ENCODE results near the gene KLK14.
A peak's percentile ranks its signal among the peaks of the same experiment; 100 is the strongest.

Gene KLK14

GRCh38 chr19:51084505-51084904, 1.8 kb upstream of the KLK14 start:
- DNase-seq = no peak

DNA sequence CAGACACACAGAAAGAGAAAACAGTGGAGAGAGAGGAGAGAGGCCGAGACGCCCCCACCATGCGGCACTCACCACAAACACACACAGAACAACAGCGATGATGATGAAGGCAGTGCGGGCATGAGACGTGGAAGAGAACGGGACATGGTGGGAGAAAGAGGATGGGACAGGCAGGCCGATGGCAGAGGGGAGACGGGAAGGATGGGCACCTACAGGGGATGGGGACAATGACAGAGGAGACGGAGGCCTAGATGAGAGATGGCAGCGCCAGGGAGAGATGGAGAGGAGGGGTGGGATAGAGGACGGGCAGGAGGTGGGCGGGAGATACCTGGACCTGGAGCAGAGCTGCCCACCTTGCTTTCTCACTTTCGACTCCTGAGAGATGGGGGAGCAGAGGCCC, 1.1 kb upstream of the KLK14 start:
- no peak for DNase-seq

DNA sequence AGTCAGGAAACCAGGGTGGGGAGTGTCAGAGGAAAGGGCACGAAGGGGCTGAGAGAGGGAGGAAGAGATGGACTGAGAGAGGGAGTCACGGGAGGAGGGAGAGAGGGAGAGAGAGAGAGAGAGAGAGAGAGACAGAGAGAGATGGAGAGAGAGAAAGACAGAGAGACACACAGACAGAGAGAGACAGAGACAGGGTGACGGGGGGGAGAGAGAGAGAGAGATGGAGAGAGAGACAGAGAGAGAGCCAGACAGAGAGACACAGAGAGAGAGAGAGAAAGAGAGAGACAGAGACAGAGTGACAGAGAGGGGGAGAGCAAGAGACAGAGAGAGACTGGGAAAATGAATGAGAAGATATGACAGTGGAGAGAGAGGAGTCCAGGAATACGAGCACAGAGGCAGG, 494 bp upstream of the KLK14 start:
- no peak for DNase-seq

DNA sequence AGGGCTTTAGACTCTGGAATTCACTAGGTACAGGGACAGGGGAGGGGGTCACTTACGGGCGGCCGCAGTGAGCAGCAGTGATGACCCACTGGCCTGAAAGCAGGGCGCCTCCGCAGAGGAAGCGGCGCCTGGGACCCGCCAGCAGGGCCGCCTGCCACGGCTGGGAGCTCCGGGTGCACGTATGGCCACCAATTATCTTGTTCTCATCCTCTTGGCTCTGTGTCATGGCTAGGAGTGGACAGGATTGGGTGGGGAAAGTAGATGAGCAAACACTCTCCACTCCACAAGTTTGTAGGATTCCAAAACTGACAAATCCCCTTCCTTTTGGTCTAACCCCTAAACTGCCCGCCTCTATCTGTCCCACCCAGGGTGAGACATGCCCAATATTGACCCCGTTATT, 1.2 kb downstream of the KLK14 start:
- DNase-seq = no peak

GRCh38 chr19:51079481-51080110, 3.1 kb downstream of the KLK14 start:
- peak; percentile 13 for DNase-seq

GRCh38 chr19:51078731-51079130, 4.0 kb downstream of the KLK14 start:
- DNase-seq = no peak

DNA sequence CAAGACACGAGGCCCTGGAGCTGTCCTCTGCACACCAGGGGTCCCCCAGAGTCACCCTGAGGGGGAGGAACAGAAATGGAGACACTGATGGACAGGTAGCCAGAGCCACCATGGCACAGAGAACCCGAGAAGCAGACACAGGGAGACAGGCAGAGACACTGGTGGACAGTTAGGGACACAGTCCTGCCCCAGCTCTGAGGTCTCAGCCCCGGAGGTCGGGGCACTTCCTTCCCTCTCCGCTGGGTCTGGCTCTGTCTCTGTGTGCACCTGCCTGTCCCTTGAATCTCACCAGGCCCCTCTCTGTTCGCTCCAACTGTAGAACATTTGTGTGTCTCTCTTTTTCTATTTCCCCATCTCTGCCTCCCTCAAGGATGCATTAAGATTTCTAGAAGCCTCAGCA, 4.6 kb downstream of the KLK14 start:
- no peak for DNase-seq

DNA sequence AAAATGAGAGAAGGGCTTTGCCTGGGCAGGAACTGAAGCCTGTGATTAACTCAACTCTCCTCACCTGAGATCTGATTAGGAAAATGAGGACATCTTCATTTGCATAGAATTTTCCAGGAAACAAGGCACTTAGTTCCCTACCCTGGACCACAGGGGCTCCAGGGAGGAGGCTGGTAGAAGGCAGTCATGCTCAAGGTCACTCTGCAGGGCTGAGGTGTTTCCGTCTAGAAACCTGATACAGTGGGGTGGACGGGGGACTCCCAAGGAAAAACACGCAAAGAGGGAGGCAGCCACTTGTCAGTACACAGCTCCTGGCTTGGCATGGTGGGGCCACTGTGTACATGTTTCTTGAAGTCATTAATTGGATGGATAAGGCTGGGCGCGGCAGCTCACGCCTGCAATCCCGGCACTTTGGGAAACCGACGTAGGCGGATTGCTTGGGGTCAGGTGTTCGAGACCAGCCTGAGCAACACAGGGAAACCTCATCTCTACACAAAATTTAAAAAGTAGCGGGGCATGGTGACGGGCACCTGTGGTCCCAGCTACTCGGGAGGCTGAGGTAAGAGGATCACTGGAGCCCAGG, 6.0 kb downstream of the KLK14 start:
- DNase-seq = no peak

DNA sequence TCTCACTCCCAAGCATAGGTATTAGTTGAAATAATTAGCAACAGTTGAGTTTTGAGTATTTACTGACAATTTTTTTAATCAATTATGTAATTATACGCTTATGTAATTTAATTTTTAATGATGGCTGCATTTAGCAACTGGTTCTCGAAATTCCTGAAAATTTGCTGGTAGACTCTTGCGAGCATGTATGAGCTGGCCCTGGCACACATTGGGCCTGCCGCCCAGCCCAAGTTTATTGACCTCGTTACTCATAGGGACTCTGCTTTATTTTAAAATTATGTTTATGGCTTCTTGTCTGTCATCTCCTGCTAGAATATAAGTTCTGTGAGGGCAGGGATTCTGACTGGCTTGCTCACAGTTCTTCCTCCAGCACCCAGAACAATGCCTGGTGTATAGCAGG, 6.7 kb downstream of the KLK14 start:
- no peak for DNase-seq

DNA sequence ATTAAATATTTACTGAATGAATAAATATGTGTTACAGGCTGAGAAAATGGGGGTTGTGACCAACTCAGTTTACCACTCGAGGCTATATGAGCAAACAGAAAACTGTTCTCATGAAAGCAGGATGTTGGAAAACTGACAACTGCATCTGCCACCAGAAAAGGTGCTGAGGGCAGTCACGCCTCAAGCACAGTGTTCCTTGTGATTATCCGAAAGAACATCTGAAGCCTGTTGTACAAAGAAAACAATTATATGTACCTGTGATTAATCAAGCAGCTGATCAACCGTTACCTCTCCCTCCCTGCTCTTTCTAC, 11.6 kb downstream of the KLK14 start:
- no peak for DNase-seq

DNA sequence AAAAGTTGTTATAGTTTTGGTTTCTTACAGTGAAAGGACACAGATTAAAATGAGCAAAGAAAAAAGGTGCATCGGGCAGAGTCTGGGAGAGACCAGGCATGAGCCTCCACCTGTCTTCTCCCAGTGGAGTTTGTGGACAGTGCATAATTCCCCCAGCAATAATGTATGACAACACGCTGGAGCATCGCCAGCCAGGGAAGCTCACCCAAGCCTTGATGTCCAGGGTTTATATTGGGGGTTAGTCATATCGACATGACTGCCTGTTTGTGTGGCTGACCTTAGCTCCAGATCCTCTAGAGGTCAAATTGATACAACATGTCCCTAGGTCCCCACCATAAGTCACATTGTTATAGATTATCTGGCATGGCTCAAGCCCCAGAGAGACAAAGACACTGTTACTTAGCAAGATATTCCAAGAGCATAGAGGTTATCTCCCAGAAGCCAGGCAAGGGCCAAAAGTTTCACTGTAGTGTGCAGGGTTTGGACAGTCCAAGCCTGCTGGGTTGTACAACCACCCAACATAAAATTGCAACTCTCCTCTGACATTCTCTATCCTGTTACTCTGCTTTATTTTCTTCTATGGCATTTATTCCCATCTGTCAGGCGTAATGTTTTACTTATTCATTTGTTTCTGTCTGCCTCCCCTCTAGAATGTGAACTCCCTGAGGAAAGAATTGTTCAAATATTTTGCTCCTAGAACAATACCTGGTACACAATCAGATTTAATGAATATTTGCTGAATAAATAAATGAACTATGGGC, 12.2 kb downstream of the KLK14 start:
- no peak for DNase-seq

DNA sequence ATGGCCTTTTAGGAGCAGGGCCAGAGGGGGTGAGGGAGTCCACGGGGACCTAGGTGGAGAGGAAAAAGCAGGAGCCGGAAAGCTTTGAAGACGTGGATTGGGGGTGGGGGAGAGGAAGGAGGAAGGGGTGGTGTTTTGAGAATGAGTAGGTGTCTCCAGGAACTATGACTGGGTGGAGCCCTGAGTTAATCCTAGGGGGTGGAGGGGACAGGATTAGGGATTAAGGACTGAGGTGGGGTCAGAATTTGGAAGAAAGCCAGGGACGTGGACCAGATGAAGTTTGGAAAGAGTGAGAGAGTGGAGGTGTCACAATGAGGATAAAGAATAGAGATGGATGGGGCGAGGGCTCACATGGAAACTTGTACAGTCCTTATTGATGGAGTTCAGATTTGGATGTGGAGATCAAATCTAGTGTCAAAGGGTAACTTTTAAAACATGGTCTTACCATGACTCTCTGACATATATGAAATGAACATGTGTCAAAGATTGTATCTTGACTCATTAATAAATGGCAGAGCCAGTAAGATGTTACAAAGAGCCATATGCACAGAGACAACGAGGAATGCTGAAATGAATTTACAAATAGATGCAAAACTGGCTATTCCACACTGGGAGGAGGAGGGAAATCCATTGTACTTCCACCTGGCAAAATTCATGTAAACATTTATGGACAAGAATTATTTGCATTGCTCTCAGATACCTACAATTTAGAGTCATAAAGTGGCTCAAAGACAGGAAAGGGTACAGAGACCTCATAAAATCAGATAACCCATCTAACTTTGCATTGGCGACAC, 16.1 kb downstream of the KLK14 start:
- no peak for DNase-seq

DNA sequence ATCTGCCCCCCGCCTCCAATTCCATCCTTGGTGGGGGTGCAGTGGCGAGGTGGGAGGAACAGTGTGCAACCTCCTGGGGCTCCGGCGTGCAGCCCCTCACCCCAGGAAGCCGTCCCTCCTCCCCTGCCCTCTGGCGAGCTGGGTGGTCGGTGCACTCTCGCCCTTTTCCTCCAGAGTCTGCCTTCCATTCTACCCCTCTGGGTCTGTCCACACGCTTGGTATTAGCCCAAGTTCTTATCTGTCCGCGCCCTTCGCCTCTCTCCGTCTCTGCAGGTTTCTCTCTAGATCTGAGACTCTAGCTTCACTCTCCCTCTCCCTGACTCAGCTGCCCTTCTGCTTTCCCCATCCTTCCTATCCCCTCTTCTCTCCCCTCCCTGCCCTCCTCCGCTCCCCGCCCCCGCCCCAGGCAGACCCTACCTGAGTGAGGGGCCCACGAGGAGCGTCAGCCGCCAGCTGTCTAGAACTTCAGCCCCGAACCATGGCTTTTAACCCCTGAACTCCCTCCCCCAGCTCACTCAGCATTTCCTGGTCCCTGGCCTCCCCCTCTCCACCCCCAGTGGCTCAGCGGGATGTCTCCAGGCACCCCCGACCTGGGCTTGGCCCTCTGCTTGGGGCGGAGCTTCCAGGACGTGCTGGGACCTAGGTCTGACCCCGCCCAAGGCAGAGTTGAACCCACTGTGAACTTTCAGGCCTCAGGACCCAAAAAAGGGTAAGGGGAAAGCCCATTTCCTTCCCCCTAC, 17.3 kb downstream of the KLK14 start:
- no peak for DNase-seq

GRCh38 chr19:51064534-51065220, 18.0 kb downstream of the KLK14 start, which contains the start of gene KLK13:
KLK13 (minus strand) TSS chr19:51065092; CDS start chr19:51065067, 25 bp downstream.
- peak; percentile 20 for DNase-seq

DNA sequence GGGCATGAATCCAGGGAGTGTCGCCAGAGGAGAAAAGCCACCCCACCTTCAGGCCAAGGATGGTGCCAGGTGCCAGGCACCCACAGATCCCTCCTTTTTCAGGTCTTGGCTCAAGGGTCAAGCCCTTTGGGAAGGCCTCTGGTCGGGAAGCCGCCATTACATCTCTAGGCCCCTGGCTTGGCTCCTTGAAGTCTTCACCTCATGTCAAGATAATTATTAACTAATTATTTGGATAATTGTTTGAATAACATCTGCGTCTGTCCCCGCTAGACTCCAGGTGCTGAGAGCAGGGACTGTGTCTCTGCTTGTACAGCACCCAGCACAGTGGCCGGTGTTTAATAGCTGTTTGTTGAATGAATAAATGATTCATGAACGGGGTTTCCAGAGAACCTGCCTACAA, 19.0 kb downstream of the KLK14 start:
- no peak for DNase-seq

GRCh38 chr19:51060973-51061372, 21.7 kb downstream of the KLK14 start:
- no peak for DNase-seq

- DNase-seq = no peak
These were observed 22.4 kb downstream of the KLK14 start for GRCh38 chr19:51060336-51060735.

- DNase-seq = no peak
These were observed 23.0 kb downstream of the KLK14 start for GRCh38 chr19:51059715-51060114.

DNA sequence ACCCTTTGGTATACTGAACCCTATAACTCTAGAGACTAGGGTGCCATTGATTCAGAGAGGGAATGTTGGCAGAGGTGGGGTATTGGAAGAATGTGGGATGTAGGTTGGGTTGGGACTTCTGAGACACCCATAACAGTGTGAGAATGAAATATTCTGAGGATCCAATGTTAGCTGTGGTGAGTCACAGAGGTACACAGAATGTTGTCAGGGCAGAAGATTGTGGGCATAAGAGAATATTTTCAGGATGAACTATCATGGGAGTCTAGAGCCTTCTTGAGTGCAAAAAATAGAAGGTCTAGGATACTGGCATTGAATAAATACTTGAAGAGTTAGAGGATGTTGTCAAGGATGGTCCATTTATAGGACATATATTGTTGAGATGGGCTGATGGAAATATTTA, 26.8 kb downstream of the KLK14 start:
- DNase-seq = peak; percentile 13

DNA sequence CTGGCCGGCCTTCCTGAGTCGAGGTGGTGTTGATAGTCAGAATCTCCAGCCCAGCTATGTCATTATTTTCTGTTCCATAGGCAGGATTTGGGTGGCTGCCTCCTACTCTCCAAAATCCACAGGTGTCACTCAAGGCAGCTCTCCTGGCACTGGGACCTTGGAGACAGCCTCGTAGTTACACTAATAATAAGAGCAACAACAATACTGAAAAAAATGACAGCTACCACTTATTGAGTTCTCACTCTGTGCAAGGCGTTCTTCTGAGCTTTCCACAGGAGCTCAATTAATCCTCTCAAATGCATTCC, 35.7 kb downstream of the KLK14 start:
- no peak for DNase-seq

- DNase-seq = no peak
These were observed 38.4 kb downstream of the KLK14 start for GRCh38 chr19:51044327-51044726.

GRCh38 chr19:51043497-51043896, 39.2 kb downstream of the KLK14 start:
- no peak for DNase-seq

- no peak for DNase-seq
These were observed 42.5 kb downstream of the KLK14 start for GRCh38 chr19:51040151-51040550.

All from NCI-H226 (cell line).